Measurements from ENCODE around the gene SF3B2. TPM values are rescaled to one million over a fixed set of nuclear protein-coding genes. Genes with fewer than 3 reads are reported as not detected.
"Not testable (repeated sequence)": the region's sequence is repeated elsewhere in the genome, so short reads cannot be mapped to it uniquely, and the experiment has no call there.

The SF3B2 gene, protein sequence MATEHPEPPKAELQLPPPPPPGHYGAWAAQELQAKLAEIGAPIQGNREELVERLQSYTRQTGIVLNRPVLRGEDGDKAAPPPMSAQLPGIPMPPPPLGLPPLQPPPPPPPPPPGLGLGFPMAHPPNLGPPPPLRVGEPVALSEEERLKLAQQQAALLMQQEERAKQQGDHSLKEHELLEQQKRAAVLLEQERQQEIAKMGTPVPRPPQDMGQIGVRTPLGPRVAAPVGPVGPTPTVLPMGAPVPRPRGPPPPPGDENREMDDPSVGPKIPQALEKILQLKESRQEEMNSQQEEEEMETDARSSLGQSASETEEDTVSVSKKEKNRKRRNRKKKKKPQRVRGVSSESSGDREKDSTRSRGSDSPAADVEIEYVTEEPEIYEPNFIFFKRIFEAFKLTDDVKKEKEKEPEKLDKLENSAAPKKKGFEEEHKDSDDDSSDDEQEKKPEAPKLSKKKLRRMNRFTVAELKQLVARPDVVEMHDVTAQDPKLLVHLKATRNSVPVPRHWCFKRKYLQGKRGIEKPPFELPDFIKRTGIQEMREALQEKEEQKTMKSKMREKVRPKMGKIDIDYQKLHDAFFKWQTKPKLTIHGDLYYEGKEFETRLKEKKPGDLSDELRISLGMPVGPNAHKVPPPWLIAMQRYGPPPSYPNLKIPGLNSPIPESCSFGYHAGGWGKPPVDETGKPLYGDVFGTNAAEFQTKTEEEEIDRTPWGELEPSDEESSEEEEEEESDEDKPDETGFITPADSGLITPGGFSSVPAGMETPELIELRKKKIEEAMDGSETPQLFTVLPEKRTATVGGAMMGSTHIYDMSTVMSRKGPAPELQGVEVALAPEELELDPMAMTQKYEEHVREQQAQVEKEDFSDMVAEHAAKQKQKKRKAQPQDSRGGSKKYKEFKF
- 158 and 185 TPM in 2 replicates for total RNA-seq (2012; rRNA removed)

- Histone ChIP-seq H3K36me3 (ENCODE audit: insufficient read depth, low read length) (peaks cover 26% of the 10 kb centered on the region), H3K4me1 (ENCODE audit: control insufficient read depth, insufficient read depth, low read length) (peaks cover 24% of the 10 kb centered on the region), H3K27me3 (ENCODE audit: control insufficient read depth, insufficient read depth, low read length) (no peaks in the 10 kb centered on the region), H3K9me3 (replicated peaks; ENCODE audit: low read length) (no peaks in the 10 kb centered on the region), H3K9ac (ENCODE audit: low read depth, low read length) (peak within 1 kb of the TSS; percentile 98), H3K4me2 (ENCODE audit: low read length) (peak within 1 kb of the TSS; percentile 80), H3K4me3 (ENCODE audit: low read length) (peak within 1 kb of the TSS; percentile 98)
Observed at GRCh38 chr11:66051766-66052663, at the start of gene SF3B2. SF3B2 (plus strand) TSS chr11:66052364; CDS start chr11:66052385, 21 bp downstream.

DNA sequence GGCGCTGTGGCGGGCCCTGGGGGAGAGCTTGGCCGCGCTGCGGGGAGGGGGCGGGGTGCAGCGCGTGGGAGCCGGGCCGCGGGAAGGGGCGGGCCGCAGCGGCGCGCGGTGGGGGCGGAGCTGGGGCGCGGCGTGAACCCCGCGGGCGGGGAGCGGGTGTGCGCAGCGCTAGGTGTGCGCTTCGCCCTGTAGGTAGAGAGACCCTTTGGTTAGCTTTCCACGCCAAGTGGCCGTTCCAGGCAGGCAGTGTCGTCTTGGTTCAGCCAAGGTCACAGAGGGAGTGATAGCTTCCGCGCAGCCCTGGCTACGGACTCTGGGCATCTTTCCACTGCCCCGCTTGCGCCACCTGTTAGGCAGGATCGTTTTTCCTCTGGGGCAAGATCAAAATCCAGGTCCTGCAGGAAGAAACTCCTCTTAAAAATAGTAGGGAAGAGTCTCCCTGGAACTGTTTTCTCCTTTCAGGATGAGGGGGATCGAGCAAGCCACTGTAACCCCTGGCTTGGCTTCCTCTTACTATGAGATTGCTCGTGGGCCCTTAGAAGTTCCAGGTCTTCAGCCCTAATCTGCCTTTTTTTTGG is 49.4 kb upstream of the SF3B2 start:
- peaks cover 45% of the 10 kb centered on the region for H3K36me3 ChIP-seq (ENCODE audit: insufficient read depth, low read length)
- H3K4me2 ChIP-seq (ENCODE audit: low read length): peak overlapping the region; percentile 91
- H3K9me3 ChIP-seq (replicated peaks; ENCODE audit: low read length): no peaks in the 10 kb centered on the region
- H3K4me1 ChIP-seq (ENCODE audit: control insufficient read depth, insufficient read depth, low read length): peaks cover 10% of the 10 kb centered on the region
- peak overlapping the region; percentile 85 for H3K4me3 ChIP-seq (ENCODE audit: low read length)
- no peaks in the 10 kb centered on the region for H3K27me3 ChIP-seq (ENCODE audit: control insufficient read depth, insufficient read depth, low read length)
- peak overlapping the region; percentile 91 for H3K9ac ChIP-seq (ENCODE audit: low read depth, low read length)

DNA sequence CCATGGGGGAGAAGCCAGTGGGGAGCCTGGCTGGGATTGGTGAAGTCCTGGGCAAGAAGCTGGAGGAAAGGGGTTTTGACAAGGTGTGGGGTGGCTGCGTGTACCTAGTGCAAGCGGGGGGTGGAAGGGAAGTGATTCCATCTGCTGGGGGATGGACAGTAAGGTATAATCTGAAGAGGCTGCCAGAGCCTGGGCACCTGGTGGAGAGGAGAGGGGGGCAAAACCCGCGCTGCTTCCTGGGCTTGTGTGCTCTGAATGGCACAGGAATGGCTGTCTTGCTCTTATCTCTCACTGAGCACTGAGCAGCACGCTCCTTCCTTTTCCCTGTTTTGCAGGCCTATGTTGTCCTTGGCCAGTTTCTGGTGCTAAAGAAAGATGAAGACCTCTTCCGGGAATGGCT is 48.9 kb upstream of the SF3B2 start:
- peak overlapping the region; percentile 91 for H3K9ac ChIP-seq (ENCODE audit: low read depth, low read length)

DNA sequence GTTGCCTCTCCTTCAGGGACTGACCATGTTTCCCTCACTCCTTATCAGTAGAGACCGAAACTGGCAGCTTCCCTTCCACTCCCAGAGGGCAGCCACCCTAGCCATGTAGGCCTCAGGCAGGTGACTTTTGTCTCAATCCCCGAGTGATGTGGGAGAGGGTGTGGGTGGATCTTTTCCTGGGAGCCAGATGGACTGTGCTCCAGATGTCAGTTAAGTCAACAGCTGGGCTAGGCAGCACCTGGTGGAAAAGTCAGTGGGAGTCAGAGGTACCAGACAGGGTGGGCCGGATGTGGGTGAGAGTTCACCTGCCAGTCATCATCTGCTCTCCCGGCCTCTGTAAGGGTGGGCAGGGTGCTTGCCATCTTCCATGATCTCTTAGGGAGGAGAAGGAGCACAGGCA is 48.0 kb upstream of the SF3B2 start:
- peaks cover 20% of the 10 kb centered on the region for H3K4me1 ChIP-seq (ENCODE audit: control insufficient read depth, insufficient read depth, low read length)
- H3K9ac ChIP-seq (ENCODE audit: low read depth, low read length): no peak overlapping the region

More for the DNA sequence above, 48.9 kb upstream of the SF3B2 start:
- H3K36me3 ChIP-seq (ENCODE audit: insufficient read depth, low read length): peaks cover 39% of the 10 kb centered on the region
- H3K4me1 ChIP-seq (ENCODE audit: control insufficient read depth, insufficient read depth, low read length): peaks cover 12% of the 10 kb centered on the region
- no peaks in the 10 kb centered on the region for H3K9me3 ChIP-seq (replicated peaks; ENCODE audit: low read length)
- peak overlapping the region; percentile 91 for H3K4me2 ChIP-seq (ENCODE audit: low read length)
- peak overlapping the region; percentile 85 for H3K4me3 ChIP-seq (ENCODE audit: low read length)
- no peaks in the 10 kb centered on the region for H3K27me3 ChIP-seq (ENCODE audit: control insufficient read depth, insufficient read depth, low read length)

DNA sequence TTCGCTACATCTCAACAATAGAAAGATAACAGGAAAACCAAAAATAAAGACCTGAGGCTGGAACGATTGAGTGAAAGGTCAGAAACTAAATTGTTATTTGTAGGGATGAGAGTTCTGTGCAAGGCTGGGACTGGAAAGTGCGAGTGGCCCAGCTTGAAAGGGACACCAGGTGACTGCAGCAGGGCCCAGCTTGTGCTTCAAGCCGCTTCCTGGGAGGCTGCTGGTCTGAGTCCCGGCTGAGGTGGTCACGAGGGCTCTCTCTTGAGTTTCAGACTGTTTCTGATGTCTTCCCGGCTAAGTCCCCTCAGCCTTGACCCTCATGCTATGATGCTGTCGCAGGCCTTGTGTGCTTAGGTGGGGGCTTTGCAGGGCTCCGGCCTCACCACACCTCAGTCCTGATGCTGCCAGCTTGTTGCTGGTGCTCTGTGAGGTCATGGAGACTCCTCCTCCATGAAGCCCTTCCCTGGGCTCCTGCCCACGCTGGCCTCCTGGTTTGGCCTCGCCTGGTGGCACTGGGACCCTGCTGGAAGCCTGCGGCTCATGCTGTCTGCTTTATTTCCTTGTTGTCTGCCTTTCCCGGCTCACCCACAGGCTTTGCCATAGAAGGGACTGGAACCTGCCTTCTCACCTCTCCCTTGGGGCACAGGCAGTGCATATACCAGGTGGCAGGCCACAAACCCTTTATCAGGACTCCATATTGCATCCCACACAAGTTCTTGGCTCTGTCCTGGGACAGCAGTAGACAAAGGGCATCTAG is 45.9 kb upstream of the SF3B2 start:
- Histone ChIP-seq H3K9ac (ENCODE audit: low read depth, low read length) (no peak overlapping the region), H3K4me1 (ENCODE audit: control insufficient read depth, insufficient read depth, low read length) (peaks cover 16% of the 10 kb centered on the region), H3K9me3 (replicated peaks; ENCODE audit: low read length) (no peaks in the 10 kb centered on the region), H3K27me3 (ENCODE audit: control insufficient read depth, insufficient read depth, low read length) (no peaks in the 10 kb centered on the region), H3K36me3 (ENCODE audit: insufficient read depth, low read length) (peaks cover 18% of the 10 kb centered on the region), H3K4me3 (ENCODE audit: low read length) (no peak overlapping the region), H3K4me2 (ENCODE audit: low read length) (no peak overlapping the region)

More for the DNA sequence above, 48.0 kb upstream of the SF3B2 start:
- Histone ChIP-seq H3K9me3 (replicated peaks; ENCODE audit: low read length) (no peaks in the 10 kb centered on the region), H3K4me3 (ENCODE audit: low read length) (no peak overlapping the region), H3K27me3 (ENCODE audit: control insufficient read depth, insufficient read depth, low read length) (no peaks in the 10 kb centered on the region), H3K36me3 (ENCODE audit: insufficient read depth, low read length) (peaks cover 30% of the 10 kb centered on the region), H3K4me2 (ENCODE audit: low read length) (no peak overlapping the region)

GRCh38 chr11:66006891-66007176 is 45.3 kb upstream of the SF3B2 start:
- Histone ChIP-seq H3K27me3 (ENCODE audit: control insufficient read depth, insufficient read depth, low read length) (no peaks in the 10 kb centered on the region), H3K4me3 (ENCODE audit: low read length) (no peak overlapping the region)

DNA sequence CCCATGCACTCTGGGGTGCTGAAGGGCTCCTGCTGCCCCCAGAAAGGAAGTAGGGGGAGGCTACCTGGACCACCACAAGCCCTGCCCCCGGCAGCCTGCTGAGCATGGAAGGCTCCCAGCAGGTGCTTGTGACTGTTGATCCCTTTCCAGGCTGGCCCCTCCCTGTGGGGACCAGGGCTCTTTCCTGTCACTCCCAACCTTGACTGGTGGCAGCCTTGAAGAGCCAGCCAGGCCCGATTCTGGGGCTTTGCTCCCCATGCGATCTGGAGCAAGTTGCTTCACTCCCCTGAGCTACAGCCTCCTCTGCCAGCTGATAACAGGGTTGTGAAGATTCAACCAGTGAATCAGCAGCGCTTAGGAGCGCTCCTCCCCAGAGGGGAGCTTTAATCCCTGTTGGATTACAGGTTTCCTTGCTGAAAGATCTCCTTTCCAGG is 44.9 kb upstream of the SF3B2 start:
- no peaks in the 10 kb centered on the region for H3K9me3 ChIP-seq (replicated peaks; ENCODE audit: low read length)
- no peak overlapping the region for H3K9ac ChIP-seq (ENCODE audit: low read depth, low read length)
- H3K4me3 ChIP-seq (ENCODE audit: low read length): no peak overlapping the region
- peaks cover 25% of the 10 kb centered on the region for H3K4me1 ChIP-seq (ENCODE audit: control insufficient read depth, insufficient read depth, low read length)
- peaks cover 18% of the 10 kb centered on the region for H3K36me3 ChIP-seq (ENCODE audit: insufficient read depth, low read length)
- no peaks in the 10 kb centered on the region for H3K27me3 ChIP-seq (ENCODE audit: control insufficient read depth, insufficient read depth, low read length)
- no peak overlapping the region for H3K4me2 ChIP-seq (ENCODE audit: low read length)

More at GRCh38 chr11:66006891-66007176, 45.3 kb upstream of the SF3B2 start:
- Histone ChIP-seq H3K9me3 (replicated peaks; ENCODE audit: low read length) (no peaks in the 10 kb centered on the region), H3K4me1 (ENCODE audit: control insufficient read depth, insufficient read depth, low read length) (peaks cover 21% of the 10 kb centered on the region), H3K4me2 (ENCODE audit: low read length) (no peak overlapping the region), H3K9ac (ENCODE audit: low read depth, low read length) (no peak overlapping the region), H3K36me3 (ENCODE audit: insufficient read depth, low read length) (peaks cover 18% of the 10 kb centered on the region)

DNA sequence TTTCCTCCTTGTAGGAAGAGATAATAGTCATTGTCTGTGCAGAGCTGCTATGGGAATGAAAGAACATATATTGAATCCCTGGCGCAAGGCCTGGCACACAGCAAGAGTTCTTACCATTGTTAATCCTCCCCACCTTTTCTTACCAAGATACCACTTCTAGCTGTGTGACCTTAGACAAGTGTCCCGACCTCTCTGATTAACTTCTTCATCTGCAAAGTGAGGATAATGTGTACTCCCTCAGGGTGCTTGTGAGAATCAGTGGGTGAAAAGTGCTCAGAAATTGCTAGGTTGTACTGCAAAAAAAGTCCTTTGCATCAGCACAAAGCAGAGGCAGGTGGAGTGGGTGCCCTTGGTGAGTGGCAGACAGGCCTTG is 44.1 kb upstream of the SF3B2 start:
- peaks cover 30% of the 10 kb centered on the region for H3K4me1 ChIP-seq (ENCODE audit: control insufficient read depth, insufficient read depth, low read length)
- H3K4me3 ChIP-seq (ENCODE audit: low read length): no peak overlapping the region
- H3K36me3 ChIP-seq (ENCODE audit: insufficient read depth, low read length): peaks cover 18% of the 10 kb centered on the region
- no peaks in the 10 kb centered on the region for H3K27me3 ChIP-seq (ENCODE audit: control insufficient read depth, insufficient read depth, low read length)
- no peak overlapping the region for H3K4me2 ChIP-seq (ENCODE audit: low read length)
- H3K9me3 ChIP-seq (replicated peaks; ENCODE audit: low read length): no peaks in the 10 kb centered on the region
- H3K9ac ChIP-seq (ENCODE audit: low read depth, low read length): no peak overlapping the region

DNA sequence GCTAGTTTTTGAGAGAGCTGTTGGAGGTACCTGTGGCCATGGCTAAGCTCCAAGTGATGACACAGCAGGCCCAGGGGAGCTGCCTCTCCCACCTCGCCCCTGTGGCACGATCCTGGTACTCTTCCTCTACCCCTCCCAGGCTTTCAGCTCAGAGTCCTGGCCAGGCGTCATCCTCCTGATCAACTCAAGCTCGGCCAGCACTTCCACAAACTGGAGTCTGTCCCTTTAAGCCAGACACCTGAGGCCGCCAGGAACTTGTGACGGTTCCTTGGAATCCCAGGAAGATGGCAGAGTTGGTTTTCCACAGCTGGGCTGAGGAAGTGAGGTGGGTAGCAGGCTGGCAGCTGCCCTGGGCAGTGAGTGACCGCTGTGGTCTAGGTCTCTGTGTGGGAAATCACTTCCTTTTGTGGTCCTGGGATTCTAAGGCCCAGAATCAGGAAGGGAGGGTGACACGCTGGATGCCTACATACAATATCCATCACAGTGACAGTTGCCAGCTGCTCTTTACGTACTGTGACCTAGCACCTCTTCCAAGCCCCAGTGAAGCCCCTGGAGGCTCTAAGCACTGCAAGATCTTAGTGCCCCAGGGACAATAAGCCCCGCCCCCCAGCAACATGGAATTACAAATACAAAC is 43.6 kb upstream of the SF3B2 start:
- Histone ChIP-seq H3K9ac (ENCODE audit: low read depth, low read length) (peak overlapping the region; percentile 3), H3K4me3 (ENCODE audit: low read length) (no peak overlapping the region), H3K4me1 (ENCODE audit: control insufficient read depth, insufficient read depth, low read length) (peaks cover 30% of the 10 kb centered on the region), H3K9me3 (replicated peaks; ENCODE audit: low read length) (no peaks in the 10 kb centered on the region), H3K4me2 (ENCODE audit: low read length) (no peak overlapping the region), H3K36me3 (ENCODE audit: insufficient read depth, low read length) (peaks cover 18% of the 10 kb centered on the region), H3K27me3 (ENCODE audit: control insufficient read depth, insufficient read depth, low read length) (no peaks in the 10 kb centered on the region)

- H3K27me3 ChIP-seq (ENCODE audit: control insufficient read depth, insufficient read depth, low read length); H3K4me3 ChIP-seq (ENCODE audit: low read length); H3K9ac ChIP-seq (ENCODE audit: low read depth, low read length); H3K4me2 ChIP-seq (ENCODE audit: low read length); H3K9me3 ChIP-seq (replicated peaks; ENCODE audit: low read length); H3K36me3 ChIP-seq (ENCODE audit: insufficient read depth, low read length): not testable (repeated sequence)
- peaks cover 38% of the 10 kb centered on the region for H3K4me1 ChIP-seq (ENCODE audit: control insufficient read depth, insufficient read depth, low read length)
Observed at GRCh38 chr11:66010036-66010435, 42.1 kb upstream of the SF3B2 start.
